GM21529 (cell line): Measurements from ENCODE around the gene TPCN2.

Experiments used
- ATAC-seq: cut with Tn5 transposase; IDR thresholded peaks from one replicate; pipeline ENCODE4 v1.9.1; 2021; ENCODE audit not compliant: unreplicated experiment

TPCN2 gene

DNA sequence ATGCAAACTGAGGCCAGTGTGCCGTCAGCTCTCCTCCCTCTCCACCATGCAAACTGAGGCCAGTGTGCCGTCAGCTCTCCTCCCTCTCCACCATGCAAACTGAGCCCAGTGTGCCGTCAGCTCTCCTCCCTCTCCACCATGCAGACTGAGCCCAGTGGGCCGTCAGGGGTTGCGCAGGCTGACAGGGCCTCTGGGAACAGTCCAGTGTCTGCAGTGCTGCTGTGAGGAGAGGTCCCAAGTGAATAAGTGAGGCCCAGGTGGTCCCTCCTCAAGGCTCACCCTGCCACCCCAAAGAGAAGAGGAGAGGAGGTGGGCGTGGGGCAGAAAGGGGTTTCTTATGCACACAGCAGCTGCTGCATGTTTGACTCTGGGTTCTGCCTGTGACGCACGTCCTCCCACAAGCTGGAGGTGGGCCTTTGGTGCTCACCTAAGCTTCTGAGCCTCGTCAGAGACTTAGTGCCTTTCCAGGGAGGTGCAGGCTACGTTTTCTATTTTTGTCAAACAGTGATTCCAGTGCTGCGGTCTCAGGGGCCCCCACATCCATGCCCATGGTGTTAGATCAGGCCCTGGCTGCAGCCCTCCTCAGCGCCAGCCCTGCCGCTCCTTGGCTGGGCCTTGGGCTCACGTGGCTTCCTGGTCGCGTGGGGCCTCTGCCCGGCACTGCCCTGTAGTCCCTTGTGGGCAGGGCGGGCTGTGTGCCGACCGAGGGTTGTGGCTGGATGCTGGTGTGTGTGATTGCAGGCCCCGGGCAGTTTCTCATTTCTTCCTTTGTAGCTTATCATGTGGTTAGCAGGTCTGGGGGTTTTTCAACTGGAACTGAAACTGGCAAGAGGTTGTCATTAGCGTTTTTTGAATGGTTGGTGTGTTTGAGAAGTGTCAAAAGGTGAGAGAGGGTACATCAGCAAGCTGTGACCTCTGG lies 7.1 kb downstream of the TPCN2 start:
- peak; percentile 82 for ATAC-seq

DNA sequence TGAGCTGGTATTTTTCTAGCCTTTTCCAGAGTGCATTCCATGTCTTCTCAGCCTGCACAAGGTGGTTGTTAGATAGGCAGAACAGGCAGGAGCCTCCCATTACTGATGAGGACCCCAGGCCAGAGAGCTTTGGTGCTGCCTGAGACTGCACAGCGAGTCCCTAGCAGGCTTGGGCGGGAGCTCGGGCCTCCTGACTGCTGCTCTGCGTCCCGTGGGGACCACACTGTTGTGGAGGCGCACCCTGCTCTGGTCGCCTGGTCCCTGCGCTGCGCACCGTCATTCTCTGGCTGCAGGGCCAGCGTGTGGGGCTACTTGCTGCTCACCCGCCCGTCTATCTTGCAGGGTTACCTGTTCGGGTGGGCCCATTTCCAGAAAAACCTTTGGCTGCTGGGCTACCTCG lies 8.5 kb downstream of the TPCN2 start:
- no peak for ATAC-seq

DNA sequence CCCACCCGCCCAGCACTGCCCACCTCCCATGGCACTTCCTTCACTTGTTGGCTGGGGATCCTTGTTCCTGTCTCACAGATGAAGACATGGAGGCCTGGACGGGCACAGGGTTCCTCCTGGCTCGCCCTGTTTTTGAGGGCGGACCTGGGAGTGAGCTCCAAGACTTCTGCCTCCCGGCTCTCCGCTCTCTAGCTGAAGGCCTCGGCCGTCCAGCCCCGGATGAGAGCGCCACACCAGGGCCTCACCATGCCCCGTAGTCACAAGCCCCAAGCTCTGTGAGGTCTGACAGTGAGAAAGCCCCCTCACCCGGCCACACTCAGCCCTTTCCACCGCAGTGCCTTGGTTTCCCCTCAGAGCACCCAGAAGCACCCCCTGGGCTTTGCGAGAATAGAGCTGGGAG lies 9.1 kb downstream of the TPCN2 start:
- ATAC-seq: no peak

DNA sequence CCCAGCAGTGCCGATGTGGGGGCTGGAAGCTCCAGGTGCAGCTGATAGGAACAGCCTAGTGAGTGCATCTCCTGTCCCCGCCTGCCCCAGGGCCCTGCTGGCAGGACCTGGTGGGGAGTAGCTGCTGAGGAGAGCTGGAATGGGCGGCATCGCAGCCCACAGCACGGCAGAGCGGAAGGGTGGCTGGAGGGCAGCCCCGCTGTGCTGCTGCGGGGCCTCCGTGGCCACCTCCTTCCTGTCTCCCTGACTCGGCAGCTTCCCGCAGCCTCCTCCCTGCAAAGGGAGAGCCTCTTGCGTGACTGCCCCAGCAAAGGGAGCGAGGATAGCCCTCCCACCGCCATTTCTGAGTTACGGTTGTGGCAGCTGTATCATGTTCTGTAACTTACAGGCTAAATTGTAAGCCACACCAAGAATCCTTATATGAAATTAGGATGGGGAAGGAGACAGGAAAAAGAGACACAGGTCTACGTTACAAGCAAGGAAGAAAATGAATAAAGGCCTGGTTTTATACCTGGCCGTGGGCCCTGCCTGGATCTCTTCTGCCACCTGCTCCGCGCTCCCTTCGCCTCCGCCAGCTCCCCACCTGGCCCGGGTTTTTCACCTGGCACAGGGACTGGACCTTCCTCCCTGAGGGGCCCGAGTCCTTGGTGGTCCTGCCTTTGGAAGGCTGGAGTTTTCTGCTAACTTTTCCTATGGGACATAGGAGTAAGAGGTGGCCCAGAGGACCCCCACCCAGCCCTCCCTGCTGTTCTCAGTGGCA lies 10.0 kb downstream of the TPCN2 start:
- ATAC-seq: no peak

DNA sequence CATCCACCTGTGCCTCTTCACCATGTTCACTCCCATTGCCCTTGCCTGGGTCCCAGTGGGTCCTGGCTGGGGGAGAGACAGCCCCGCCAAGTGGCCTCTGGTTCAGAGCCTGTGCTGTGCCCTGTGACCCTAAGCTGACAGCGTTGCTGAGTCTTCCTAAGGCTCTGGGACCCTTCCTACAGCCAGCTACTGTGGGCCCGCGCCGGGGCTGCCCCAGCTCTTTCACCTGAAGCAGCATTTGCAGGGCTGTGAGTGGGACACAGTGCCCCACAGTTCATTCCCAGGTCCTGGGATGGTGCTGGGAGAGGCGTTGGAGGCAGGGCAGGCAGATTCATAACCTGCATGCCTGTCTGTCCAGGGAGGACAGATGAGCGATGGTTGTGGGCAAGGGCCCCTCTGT lies 10.7 kb downstream of the TPCN2 start:
- ATAC-seq: no peak

DNA sequence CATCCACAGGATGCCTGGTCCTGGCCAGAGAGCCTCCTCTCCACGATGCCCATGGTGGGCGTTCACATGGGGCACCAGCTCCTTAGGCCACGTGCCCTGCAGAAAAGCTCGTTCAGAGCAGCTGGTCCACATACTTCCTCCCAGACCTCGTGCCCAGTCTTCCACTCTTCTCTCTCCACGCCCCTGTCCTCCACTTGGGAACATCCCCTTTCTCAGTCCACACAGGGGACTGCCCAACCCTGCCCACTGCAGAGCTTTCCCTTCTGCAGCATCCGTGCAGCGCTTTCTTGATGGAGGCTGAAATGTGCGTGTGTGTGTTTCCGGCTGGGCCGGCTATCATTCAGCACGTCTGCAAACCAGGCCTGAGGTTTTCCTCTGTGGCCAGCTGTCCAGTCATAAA lies 11.3 kb downstream of the TPCN2 start:
- no peak for ATAC-seq

DNA sequence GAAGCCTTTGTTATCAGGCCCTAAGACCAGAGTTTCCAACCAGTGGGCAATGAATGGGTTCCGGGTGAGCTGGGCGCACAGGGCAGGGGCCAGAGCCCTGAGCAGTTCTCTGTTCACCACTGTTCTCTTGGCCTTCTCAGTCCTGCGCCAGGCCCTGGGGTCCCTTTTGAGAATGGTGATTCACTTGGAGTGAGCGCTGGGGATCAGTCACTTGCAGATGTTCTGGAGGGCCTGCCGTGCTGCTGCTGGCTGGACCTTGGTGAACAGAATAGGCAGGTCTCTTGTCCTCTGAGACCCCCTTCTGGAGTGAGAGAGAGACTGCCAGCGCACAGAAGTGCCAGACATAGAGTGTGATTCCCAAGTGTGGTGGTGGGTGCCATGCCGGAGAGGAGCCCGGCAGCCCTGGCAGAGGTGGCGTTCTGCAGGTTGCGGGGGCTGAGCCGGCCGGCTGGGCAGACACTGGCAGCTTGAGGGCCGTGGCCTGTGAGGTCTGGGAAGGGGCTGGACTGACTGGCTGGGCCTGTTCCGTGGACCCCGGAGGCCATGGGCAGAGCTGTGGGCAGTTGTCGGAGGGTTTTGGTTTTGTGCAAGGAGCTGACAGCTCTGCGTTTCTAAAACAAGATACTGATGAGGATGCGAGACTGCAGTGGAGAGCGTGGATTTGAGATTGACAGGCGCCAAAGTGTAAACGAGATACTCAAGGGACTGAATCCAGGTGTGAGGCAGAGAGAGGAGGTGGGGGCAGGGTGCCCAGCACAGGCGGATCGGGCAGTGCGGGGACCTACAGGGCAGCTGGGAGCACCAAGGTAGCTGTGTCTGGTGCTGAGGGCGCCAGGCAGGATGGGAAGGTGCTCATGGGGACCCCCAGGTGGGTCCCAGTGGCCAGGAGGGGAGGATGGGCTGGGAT lies 12.3 kb downstream of the TPCN2 start:
- no peak for ATAC-seq

DNA sequence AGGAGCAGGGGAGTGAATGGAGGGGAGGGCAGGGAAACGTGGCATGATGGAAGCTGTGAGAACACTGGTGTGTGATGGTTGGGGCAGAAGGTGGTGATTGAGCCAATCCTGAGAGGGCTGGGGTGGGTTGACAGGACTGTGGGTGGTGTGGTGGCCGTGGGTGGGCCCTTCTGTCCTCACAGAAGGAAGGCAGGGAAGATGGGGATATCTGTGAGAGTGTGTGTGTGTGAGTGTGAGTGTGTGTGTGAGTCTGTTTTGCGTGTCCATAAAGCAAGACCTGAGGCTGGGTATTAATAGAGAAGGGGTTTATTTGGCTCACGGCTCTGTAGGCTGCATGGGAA lies 13.0 kb downstream of the TPCN2 start:
- no peak for ATAC-seq

DNA sequence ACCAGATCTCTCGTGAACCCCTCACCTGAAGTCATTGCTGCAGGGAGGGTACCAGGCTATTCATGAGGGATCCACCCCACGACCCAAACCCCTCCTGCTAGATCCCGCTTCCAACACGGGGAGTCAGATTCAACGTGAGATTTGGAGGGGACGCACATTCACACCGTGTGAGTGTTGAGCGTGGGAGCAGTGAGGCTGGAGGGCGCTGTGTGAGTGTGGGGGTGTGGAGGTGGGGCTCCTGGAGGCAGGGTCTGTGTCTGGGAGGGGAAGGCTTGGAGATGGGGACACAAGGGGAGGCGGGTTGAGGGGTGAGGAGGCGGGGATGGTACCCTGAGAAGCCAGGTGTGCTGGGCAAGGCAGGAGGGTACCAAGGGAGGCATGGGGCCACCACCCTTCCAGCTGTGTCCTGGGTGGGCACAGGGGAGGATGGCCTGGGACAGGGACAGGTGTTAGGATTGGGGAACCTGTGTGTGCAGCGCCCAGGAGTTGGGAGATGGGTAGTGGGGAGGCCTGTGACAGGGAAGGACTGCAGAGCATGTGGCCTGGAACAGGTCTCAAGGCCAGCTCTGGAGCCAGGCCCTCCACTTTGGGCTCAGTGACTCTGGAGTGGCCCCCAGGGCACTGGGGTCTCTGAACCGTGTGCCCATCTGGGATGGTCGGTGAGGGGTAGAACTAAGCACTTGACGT lies 13.6 kb downstream of the TPCN2 start:
- no peak for ATAC-seq

DNA sequence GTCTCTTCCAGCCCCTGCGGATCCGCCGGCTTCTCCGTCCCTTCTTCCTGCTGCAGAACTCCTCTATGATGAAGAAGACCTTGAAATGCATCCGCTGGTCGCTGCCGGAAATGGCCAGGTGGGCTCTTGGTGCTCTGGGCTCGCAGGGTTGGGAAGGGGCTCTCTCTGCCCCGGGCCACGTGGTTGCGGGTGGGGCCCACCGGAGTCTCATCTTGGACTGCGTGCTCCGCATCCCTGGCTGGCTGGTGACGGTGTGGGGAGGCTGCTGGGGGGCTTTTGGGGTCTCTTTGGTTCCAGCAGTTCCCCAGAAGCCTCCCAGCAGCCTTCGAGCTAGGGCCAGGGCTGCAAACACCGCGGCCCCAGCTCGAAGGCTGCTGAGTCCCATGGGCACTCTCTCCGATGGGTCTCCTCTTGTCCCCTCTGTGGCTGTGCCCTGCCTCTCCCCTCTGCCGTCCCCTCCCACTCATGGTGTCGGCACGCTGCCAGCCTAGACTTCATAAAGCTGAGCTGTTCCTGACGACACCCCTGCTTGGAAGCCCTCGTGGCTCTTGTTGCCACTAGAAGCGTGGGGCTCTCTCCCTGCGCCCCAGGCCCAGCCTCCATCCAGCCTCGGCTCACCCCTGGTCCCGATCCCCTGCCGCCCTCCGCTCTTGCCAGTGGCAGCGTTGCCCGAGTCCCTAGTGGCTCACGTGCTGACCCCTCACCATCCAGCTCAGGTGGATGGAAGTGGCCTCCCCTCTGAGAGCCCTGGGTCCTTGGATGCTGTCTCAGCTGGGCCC lies 14.3 kb downstream of the TPCN2 start:
- ATAC-seq: no peak

DNA sequence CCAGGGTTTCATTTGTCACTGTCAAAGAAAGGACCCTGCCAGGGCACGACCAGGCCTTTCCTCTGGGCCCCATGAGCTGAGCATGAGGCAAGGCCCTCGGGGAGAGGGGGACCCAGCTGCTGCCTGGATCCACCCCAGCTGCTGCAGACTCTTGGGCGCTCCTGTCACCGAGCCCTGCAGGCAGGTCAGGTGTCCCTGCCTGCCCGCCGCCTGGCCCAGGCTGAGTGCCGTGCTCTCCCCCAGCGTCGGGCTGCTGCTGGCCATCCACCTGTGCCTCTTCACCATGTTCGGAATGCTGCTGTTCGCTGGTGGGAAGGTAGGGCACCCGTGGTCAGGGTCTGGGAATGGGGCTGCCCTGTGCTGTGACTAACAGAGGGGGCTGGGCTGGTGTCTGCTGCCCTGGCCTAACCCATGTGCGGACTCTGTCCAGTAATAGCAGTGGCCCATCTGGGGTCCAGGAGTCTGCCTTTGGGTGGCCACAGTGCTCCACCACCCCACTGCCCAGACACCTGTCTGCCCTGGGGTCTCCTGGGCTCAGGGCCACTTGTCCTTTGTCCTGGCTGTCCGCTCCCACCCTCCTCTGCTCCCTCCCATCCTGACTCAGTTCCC lies 15.0 kb downstream of the TPCN2 start:
- no peak for ATAC-seq

DNA sequence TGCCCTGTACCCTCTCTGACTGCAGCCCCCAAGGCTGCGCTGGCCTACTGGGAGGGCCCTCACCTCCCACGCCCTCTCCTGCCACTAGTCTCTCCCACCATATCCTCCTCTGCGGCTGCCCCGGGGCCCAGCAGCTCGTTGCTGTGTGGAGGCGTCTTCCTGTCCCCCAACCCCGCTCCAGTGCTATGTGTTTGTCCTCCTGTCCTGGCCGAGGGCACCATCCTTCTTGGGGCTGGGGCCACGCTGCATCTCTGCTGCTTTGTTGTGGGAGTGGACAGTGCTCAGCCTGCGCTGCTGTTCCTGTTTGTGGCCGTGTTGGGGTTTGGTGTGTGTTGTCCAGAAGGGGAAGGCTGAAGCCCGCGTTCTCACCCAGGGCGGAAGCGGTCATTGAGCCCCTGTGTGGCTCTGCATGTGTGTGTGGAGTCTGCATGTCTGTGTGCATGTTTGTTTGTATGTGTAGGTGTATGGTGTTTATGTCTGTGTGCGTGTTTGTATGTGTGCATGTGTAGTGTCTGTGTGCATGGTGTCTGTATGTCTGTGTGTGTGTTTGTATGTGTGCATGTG lies 15.7 kb downstream of the TPCN2 start:
- no peak for ATAC-seq

DNA sequence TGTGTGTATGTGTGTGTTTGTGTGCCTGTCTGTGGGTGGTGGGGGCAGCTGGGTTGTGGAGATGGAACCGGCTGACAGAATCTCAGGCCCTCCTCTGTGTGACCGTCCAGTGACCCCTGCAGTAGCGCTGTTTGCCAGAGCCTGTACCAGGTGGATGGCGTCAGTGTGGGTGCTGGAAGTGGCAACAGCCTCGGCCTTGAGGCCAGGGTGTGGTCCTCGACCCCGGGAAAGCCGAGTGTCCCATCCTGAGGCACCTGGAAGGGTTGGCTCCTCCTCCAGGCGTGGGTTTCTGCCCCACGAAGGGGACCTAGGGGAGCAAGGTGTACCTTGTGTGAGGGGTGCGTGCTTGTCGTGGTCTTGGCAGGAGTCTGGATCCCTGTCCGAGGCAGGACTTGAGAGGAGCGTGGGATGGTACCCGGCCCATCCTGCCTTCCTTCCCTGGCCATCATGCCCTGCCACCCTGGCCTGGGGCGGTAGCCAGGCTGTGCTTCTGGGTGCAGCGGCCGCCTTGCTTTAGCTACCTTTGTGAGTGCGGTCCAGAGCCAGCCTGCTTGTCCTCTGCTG lies 16.5 kb downstream of the TPCN2 start:
- ATAC-seq: no peak

DNA sequence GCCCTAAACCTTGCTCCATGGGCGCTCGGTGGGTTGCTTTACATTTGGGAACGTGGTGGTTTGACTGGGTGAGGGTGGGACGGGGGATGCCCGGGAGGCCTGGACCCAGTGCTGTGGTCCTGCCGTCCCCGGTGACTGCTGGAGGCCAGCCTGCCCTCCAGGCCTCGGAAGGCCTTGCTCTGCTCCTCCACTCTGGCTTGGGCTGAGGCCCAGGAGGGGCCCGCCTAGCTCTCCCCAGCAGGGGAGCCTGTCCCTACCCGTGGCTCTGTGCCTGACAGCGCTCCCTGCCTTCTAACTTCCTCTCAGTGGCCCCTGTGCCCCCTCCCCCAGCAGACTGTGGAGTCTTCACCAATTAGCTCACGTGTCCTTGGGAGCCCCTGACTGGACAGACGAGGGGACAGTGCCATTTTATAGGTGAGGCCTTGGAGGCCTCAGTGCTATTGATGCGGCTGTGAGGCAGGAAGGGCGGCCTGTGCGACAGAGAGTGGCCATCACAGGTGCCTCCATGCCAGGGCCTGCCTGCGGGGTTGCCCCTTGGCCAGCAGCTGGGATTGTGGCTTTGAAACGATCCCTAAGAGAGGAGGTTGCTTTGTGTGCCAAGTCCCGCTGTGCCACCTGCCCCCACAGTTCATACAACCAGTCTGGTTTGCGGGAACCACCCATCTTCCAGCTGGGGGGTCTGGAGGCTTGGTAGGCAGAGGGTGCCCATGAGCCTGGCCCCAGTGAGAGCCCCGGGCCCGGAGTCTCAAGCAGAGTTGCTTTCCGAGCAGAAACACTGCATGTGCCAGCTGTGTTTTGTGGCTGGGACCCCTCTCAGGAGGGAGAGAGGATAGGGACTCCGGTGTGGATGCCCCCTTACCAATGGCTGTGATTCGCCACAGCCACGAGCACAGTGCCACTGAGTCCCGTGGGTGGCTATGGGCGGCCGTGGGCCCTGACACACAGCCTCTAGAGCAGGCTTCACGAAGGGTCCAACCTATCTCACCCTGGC lies 17.7 kb downstream of the TPCN2 start:
- no peak for ATAC-seq

DNA sequence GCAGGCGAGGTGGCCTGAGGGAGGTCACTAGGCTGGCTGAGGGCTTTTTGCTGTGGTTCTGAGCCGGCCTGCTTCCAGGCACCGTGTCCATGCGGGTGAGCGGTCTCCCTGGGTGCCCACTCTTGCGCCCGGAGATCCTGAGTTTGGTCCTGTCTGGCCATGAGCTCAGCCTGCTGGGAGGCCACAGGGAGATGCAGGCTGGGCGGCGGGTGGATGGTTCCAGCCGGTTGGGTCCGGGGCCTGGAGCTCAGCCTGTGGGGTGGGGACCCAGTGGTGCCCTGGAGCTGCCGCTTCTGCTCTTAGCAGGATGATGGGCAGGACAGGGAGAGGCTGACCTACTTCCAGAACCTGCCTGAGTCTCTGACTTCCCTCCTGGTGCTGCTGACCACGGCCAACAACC lies 18.5 kb downstream of the TPCN2 start:
- ATAC-seq: no peak

DNA sequence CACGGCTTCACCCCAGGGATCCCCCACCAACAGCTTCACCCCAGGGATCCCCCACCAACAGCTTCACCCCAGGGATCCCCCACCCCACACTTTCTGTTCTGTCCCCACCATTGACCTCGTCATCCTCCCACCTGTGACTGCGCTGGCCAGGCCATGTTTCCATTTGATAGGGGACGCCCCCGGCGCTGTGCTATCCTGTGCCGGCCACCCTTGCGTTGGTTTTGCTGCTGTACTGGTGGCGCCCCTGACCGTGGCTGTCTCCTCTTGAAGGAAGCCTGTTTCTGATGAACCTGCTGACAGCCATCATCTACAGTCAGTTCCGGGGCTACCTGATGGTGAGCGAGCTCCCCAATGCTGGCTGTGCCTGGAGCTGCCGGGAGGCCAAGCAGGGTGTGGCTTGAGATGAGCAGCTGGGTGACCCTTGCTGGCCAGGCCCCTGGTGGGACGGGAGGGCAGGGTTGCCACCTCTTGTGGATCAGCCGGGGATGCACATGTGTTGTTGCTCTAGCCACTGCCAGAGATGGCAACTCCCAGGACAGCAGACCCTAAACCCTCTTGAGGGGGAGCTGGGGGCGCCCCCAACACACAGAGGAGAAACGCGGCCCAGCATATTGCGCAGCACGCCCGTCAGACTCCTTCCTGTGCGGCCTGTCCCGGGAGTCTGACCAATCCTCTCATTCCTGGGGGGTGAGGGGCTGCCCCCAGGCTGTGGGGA lies 22.5 kb downstream of the TPCN2 start:
- ATAC-seq: no peak

DNA sequence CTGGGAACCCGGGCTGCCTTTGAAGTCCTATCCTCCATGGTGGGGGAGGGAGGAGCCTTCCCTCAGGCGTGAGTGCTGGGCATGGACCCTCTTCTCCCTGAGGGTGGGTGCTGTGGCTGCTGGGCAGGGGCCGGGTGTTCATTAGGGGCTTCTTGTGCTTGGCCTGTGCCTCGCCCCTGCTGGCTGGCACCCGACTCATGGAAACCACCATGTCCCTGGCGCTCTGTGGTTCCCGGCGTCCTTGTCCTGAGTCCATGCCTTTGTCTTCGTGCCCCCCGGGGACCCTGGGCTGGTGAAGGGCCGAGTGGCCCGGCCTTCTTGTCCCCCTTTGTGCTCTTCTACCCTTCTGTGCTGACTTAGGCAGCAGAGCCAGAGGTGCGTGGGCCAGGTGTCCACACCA lies 23.2 kb downstream of the TPCN2 start:
- no peak for ATAC-seq
